GM19397 (cell line): ENCODE measurements around the gene MSI2.

Experiments
- ATAC-seq: cut with Tn5 transposase; IDR thresholded peaks from one replicate; pipeline ENCODE4 v1.9.1; 2021; ENCODE audit warnings: mild to moderate bottlenecking, moderate library complexity; ENCODE audit not compliant: unreplicated experiment

The MSI2 gene

GRCh38 chr17:57548421-57549410 is 292.4 kb downstream of the MSI2 start:
- ATAC-seq, result no peak

GRCh38 chr17:57549468-57549867 is 293.1 kb downstream of the MSI2 start:
- ATAC-seq, result no peak

- ATAC-seq, result no peak
These were observed 293.7 kb downstream of the MSI2 start for GRCh38 chr17:57550016-57550415.

GRCh38 chr17:57550668-57551315 is 294.5 kb downstream of the MSI2 start:
- ATAC-seq, result no peak

GRCh38 chr17:57551321-57552079 is 295.2 kb downstream of the MSI2 start:
- no peak for ATAC-seq

GRCh38 chr17:57552114-57552624 is 295.8 kb downstream of the MSI2 start:
- ATAC-seq, result no peak

GRCh38 chr17:57553526-57553925 is 297.2 kb downstream of the MSI2 start:
- ATAC-seq, result no peak

GRCh38 chr17:57553991-57554825 is 297.9 kb downstream of the MSI2 start:
- no peak for ATAC-seq

- ATAC-seq, result no peak
These were observed 298.7 kb downstream of the MSI2 start for GRCh38 chr17:57554826-57555635.

GRCh38 chr17:57555636-57556175 is 299.4 kb downstream of the MSI2 start:
- no peak for ATAC-seq

- no peak for ATAC-seq
These were observed 300.0 kb downstream of the MSI2 start for GRCh38 chr17:57556320-57556719.

- ATAC-seq, result no peak
These were observed 300.7 kb downstream of the MSI2 start for GRCh38 chr17:57556977-57557376.

- ATAC-seq, result no peak
These were observed 301.1 kb downstream of the MSI2 start for GRCh38 chr17:57557416-57557815.

- no peak for ATAC-seq
These were observed 301.7 kb downstream of the MSI2 start for GRCh38 chr17:57557834-57558681.

- ATAC-seq, result no peak
These were observed 302.9 kb downstream of the MSI2 start for GRCh38 chr17:57559226-57559625.

GRCh38 chr17:57559634-57560318 is 303.5 kb downstream of the MSI2 start:
- ATAC-seq, result no peak

- no peak for ATAC-seq
These were observed 304.0 kb downstream of the MSI2 start for GRCh38 chr17:57560319-57560705.
